H1 (cell line): ENCODE results near the gene OGFRL1. TPM values are rescaled to one million over a fixed set of nuclear protein-coding genes. Genes with fewer than 3 reads are reported as not detected.

Source experiments
- CTCF ChIA-PET: fragments of 300-600 bp; sonication (Branson Sonifier 250); formaldehyde crosslinking; loops from one replicate; lab custom pipeline; 2021; ENCODE audit not compliant: partially characterized antibody; lab: Charles Lee
- POLR2A ChIA-PET: fragments of 300-600 bp; sonication (Branson Sonifier 250); formaldehyde crosslinking; loops from one replicate; lab custom pipeline; 2021; ENCODE audit warnings: inconsistent platforms; ENCODE audit not compliant: partially characterized antibody; lab: Charles Lee
- DNase-seq, 2 experiments: peaks; one replicate each; pipeline versions ENCODE4 v3.0.0 to v3.0.0-alpha.2; 2010 to 2022; ENCODE audit warnings: low spot score in 2 of 2, low read depth in 1 of 2, mixed read lengths in 1 of 2
- FAIRE-seq: peaks from 2 replicates; lab custom pipeline; 2011; peaks lifted over from hg19 to GRCh38; lab: Jason Lieb, UNC
- H2AFZ ChIP-seq: 2 replicates; pipeline ENCODE4 v1.8.1; 2012; ENCODE audit warnings: low read length, inconsistent platforms
- H2AK5ac ChIP-seq: 2 replicates; pipeline ENCODE4 v1.6.1; 2013; ENCODE audit warnings: low read depth, low read length
- H2BK120ac ChIP-seq: replicated peaks from 2 replicates; pipeline ENCODE3; 2013; ENCODE audit warnings: low read depth, low read length, inconsistent platforms
- H2BK12ac ChIP-seq: 2 replicates; pipeline ENCODE4 v1.6.1; 2013; ENCODE audit warnings: low read depth, low read length
- H2BK15ac ChIP-seq: 2 replicates; pipeline ENCODE4 v1.6.1; 2013; ENCODE audit warnings: low read length
- H2BK20ac ChIP-seq: 2 replicates; pipeline ENCODE4 v1.6.1; 2013; ENCODE audit warnings: low read length
- H2BK5ac ChIP-seq: 2 replicates; pipeline ENCODE4 v1.6.1; 2013; ENCODE audit warnings: low read depth, low read length
- H3K14ac ChIP-seq: 2 replicates; pipeline ENCODE4 v1.6.1; 2013; ENCODE audit warnings: inconsistent platforms; ENCODE audit not compliant: insufficient read length
- H3K18ac ChIP-seq: 2 replicates; pipeline ENCODE4 v1.6.1; 2013; ENCODE audit warnings: low read length; ENCODE audit errors: extremely low read depth
- H3K23ac ChIP-seq: 2 replicates; pipeline ENCODE4 v1.6.1; 2013; ENCODE audit warnings: inconsistent platforms; ENCODE audit not compliant: insufficient read length
- H3K23me2 ChIP-seq: 2 replicates; pipeline ENCODE4 v1.6.1; 2013; ENCODE audit warnings: low read depth, low read length
- H3K27ac ChIP-seq: 2 replicates; pipeline ENCODE4 v1.6.1; 2011; ENCODE audit warnings: low read depth, low read length, inconsistent platforms
- H3K27me3 ChIP-seq, 4 experiments: replicated peaks in 1 of 4; 1 replicate in 1 of 4; 2 replicates in 3 of 4; pipeline versions ENCODE4 v1.6.1 to v1.8.1; 2011 to 2013; ENCODE audit warnings: low read length in 3 of 4, mild to moderate bottlenecking in 3 of 4, inconsistent platforms in 2 of 4, mixed read lengths in 2 of 4, moderate library complexity in 1 of 4; ENCODE audit not compliant: control insufficient read depth in 3 of 4, insufficient read depth in 3 of 4; ENCODE audit errors: extremely low read depth in 1 of 4
- H3K36me3 ChIP-seq, 4 experiments: 2 replicates each; pipeline versions ENCODE4 v1.6.1 to v1.8.1; 2011 to 2013; ENCODE audit warnings: mild to moderate bottlenecking in 4 of 4, low read length in 3 of 4, moderate library complexity in 2 of 4, control low read depth in 1 of 4, inconsistent platforms in 1 of 4; ENCODE audit not compliant: insufficient read depth in 4 of 4, control insufficient read depth in 2 of 4
- H3K4ac ChIP-seq: replicated peaks from 2 replicates; pipeline ENCODE3; 2013; ENCODE audit warnings: low read length, low read depth, mixed read lengths, inconsistent platforms; ENCODE audit not compliant: insufficient read length
- H3K4me1 ChIP-seq, 4 experiments: replicated peaks in 1 of 4; 1 replicate in 1 of 4; 2 replicates in 3 of 4; pipeline versions ENCODE4 v1.6.1 to v1.8.1; 2011 to 2013; ENCODE audit warnings: low read length in 3 of 4, inconsistent platforms in 2 of 4, mixed read lengths in 1 of 4; ENCODE audit not compliant: insufficient read depth in 4 of 4, control insufficient read depth in 3 of 4
- H3K4me2 ChIP-seq, 2 experiments: 2 replicates each; pipeline versions ENCODE4 v1.6.1 to v1.8.1; 2011 to 2013; ENCODE audit warnings: low read depth in 2 of 2, low read length in 2 of 2, control low read depth in 1 of 2, inconsistent platforms in 1 of 2, mild to moderate bottlenecking in 1 of 2; ENCODE audit not compliant: insufficient read depth in 1 of 2
- H3K4me3 ChIP-seq, 4 experiments: fragments of 200-600, 300-600 bp in 1 of 4; sonication (generic), shearing (Covaris generic), sonication (Bioruptor Twin) in 1 of 4; 2 replicates each; pipeline versions ENCODE4 v1.5.1 to v1.8.1; 2011 to 2016; ENCODE audit warnings: low read length in 4 of 4, low read depth in 3 of 4, control low read depth in 2 of 4, inconsistent platforms in 2 of 4, mild to moderate bottlenecking in 2 of 4, mixed read lengths in 1 of 4, moderate library complexity in 1 of 4; ENCODE audit not compliant: insufficient read depth in 2 of 4; ENCODE audit errors: extremely low read depth in 1 of 4
- H3K56ac ChIP-seq: replicated peaks from 2 replicates; pipeline ENCODE3; 2013; ENCODE audit warnings: low read depth, mild to moderate bottlenecking, mixed read lengths, low read length, inconsistent platforms; ENCODE audit not compliant: insufficient read length
- H3K79me1 ChIP-seq: 2 replicates; pipeline ENCODE4 v1.6.1; 2013; ENCODE audit warnings: low read depth, low read length, control low read depth
- H3K79me2 ChIP-seq, 2 experiments: 2 replicates each; pipeline versions ENCODE4 v1.6.1 to v1.8.1; 2012 to 2013; ENCODE audit warnings: low read length in 2 of 2, mild to moderate bottlenecking in 2 of 2, inconsistent platforms in 1 of 2; ENCODE audit not compliant: insufficient read depth in 2 of 2, control insufficient read depth in 1 of 2
- H3K9ac ChIP-seq, 4 experiments: replicated peaks in 1 of 4; 1 replicate in 1 of 4; 2 replicates in 3 of 4; pipeline versions ENCODE4 v1.6.1 to v1.8.1; 2011 to 2013; ENCODE audit warnings: low read depth in 3 of 4, low read length in 3 of 4, control low read depth in 2 of 4, mild to moderate bottlenecking in 2 of 4, moderate library complexity in 2 of 4, inconsistent platforms in 1 of 4; ENCODE audit errors: extremely low read depth in 1 of 4
- H3K9me3 ChIP-seq, 2 experiments: 2 replicates each; pipeline versions ENCODE4 v1.6.1 to v1.8.1; 2012 to 2013; ENCODE audit warnings: mild to moderate bottlenecking in 2 of 2, moderate library complexity in 2 of 2, control low read depth in 1 of 2, inconsistent platforms in 1 of 2, low read depth in 1 of 2, low read length in 1 of 2, mixed read lengths in 1 of 2; ENCODE audit not compliant: insufficient read depth in 2 of 2
- H4K20me1 ChIP-seq, 2 experiments: replicated peaks in 1 of 2; 2 replicates each; pipeline versions ENCODE3 to v1.8.1; 2011 to 2013; ENCODE audit warnings: inconsistent platforms in 2 of 2, low read length in 2 of 2, mild to moderate bottlenecking in 1 of 2; ENCODE audit not compliant: insufficient read depth in 2 of 2, control insufficient read depth in 1 of 2
- H4K5ac ChIP-seq: 2 replicates; pipeline ENCODE4 v1.6.1; 2013; ENCODE audit warnings: low read length, low read depth, mixed read lengths, inconsistent platforms; ENCODE audit not compliant: insufficient read length
- H4K8ac ChIP-seq: 2 replicates; pipeline ENCODE4 v1.8.0; 2013; ENCODE audit warnings: mild to moderate bottlenecking, moderate library complexity, low read length, inconsistent platforms; ENCODE audit not compliant: insufficient read depth; ENCODE audit errors: extremely low read depth
- H4K91ac ChIP-seq: replicated peaks from 2 replicates; pipeline ENCODE3; 2013; ENCODE audit warnings: low read length, mixed read lengths, inconsistent platforms; ENCODE audit not compliant: insufficient read length
- EP300 ChIP-seq, 2 experiments: IDR thresholded peaks; 1 replicate in 1 of 2; 2 replicates in 1 of 2; pipeline ENCODE4 v1.6.1; 2011 to 2012; ENCODE audit warnings: low read depth in 2 of 2, low read length in 2 of 2, mild to moderate bottlenecking in 2 of 2, borderline replicate concordance in 1 of 2, inconsistent platforms in 1 of 2, moderate library complexity in 1 of 2
- POU5F1 ChIP-seq: IDR thresholded peaks from 2 replicates; pipeline ENCODE4 v1.6.1; 2011; ENCODE audit warnings: low read depth, mild to moderate bottlenecking, low read length, moderate library complexity
- WGBS, 2 experiments: shearing (Covaris generic) in 1 of 2; methylation state at CpG; one replicate each; pipeline versions ENCODE4 v1.1.6 to v1.1.7; 2013 to 2015; ENCODE audit warnings: low lambda C conversion rate in 2 of 2, mixed read lengths in 2 of 2, inconsistent platforms in 1 of 2, low coverage in 1 of 2, missing lambda C conversion rate in 1 of 2; ENCODE audit not compliant: insufficient replicate concordance in 2 of 2, insufficient coverage in 1 of 2, insufficient read length in 1 of 2; ENCODE audit errors: extremely low coverage in 1 of 2, missing lambda C conversion rate in 1 of 2; 5-methylcytosine and 5-hydroxymethylcytosine counted together
- polyA plus RNA-seq, 7 experiments: library from polyadenylated mRNA; depleted of rRNA in 3 of 7; stranded (reverse) in 5 of 7; unstranded in 2 of 7; fragments of >200 nt in 5 of 7; fragments of 200-250 nt in 2 of 7; gene quantifications; 1 replicate in 5 of 7; 2 replicates in 1 of 7; 4 replicates in 1 of 7; pipeline versions ENCODE4 v1.2.1 to v1.2.3, GENCODE V29; 2011 to 2013; ENCODE audit warnings: missing spikeins in 2 of 7, mixed read lengths in 2 of 7
- total RNA-seq: library from RNA; stranded (reverse); fragmentation: NEBNext Ultra II Directional; extraction: Animal tissue kit (Norgen Biotek cat#: 25700); gene quantifications from 2 replicates; pipeline ENCODE4 v1.2.1, GENCODE V29; 2021

OGFRL1 gene
- total and polyA plus RNA-seq, 2 of the 8 experiments (the other 6 are each of a cell fraction or from before 2014, with no cell fraction given), result 1.1 to 9.0 TPM

- POLR2A ChIA-PET, result no interaction called here
- Histone ChIP-seq H3K4me3 (no peak overlapping the region), H2BK15ac (no peak overlapping the region), H3K56ac (no peak overlapping the region), H3K27me3 (no peaks in the 10 kb centered on the region), H2BK20ac (no peak overlapping the region), H3K23ac (no peak overlapping the region), H4K20me1 (no peaks in the 10 kb centered on the region), H2AFZ (no peak overlapping the region), H3K4ac (no peak overlapping the region), H3K79me2 (no peaks in the 10 kb centered on the region), H3K79me1 (no peaks in the 10 kb centered on the region), H3K4me1 (no peaks in the 10 kb centered on the region), H3K23me2 (no peaks in the 10 kb centered on the region), H2AK5ac (no peak overlapping the region), H4K91ac (no peak overlapping the region), H4K5ac (no peak overlapping the region), H3K27ac (no peak overlapping the region), H3K18ac (no peak overlapping the region), H3K9ac (no peak overlapping the region), H3K4me2 (no peak overlapping the region), H4K8ac (no peak overlapping the region), H2BK12ac (no peak overlapping the region), H2BK5ac (no peak overlapping the region), H3K9me3 (no peaks in the 10 kb centered on the region), H2BK120ac (no peak overlapping the region), H3K36me3 (no peaks in the 10 kb centered on the region), H3K14ac (no peak overlapping the region)
- CTCF ChIA-PET, result no interaction called here
- FAIRE-seq (no peak), DNase-seq (no peak)
- 90% methylated on average over 2 of the region's 2 CpGs; no CpG with 5 or more reads in 1 of the 2 experiments for WGBS, 2 experiments
- no peak for TF ChIP-seq EP300 (IDR thresholded peaks at IDR 0.05; ENCODE audit: borderline replicate concordance in 1 of 2, low read depth in 2 of 2, low read length in 2 of 2)
- no peak for TF ChIP-seq POU5F1
Measured at GRCh38 chr6:71280701-71281100, 7.9 kb upstream of the OGFRL1 start.
